Measurements from ENCODE around the gene CCBE1. TPM values are rescaled to one million over a fixed set of nuclear protein-coding genes. Genes with fewer than 3 reads are reported as not detected.

Gene CCBE1
- total RNA-seq, 1 experiment from 2014 or later, result 28.9 TPM

GRCh38 chr18:59455728-59456276 lies 241.4 kb downstream of the CCBE1 start:
- H3K36me3 Mint-ChIP-seq (ENCODE audit: insufficient read depth, unreplicated experiment), result no peaks in the 10 kb centered on the region
- H3K27ac Mint-ChIP-seq (ENCODE audit: low read depth, unreplicated experiment), result no peak overlapping the region
- H3K27me3 Mint-ChIP-seq (ENCODE audit: insufficient read depth, unreplicated experiment), result no peaks in the 10 kb centered on the region
- H3K4me1 Mint-ChIP-seq (ENCODE audit: insufficient read depth, unreplicated experiment), result no peaks in the 10 kb centered on the region
- intact Hi-C loops (cut with micrococcal nuclease), result no loop called here
- no peak overlapping the region for H3K4me3 Mint-ChIP-seq (ENCODE audit: unreplicated experiment)
- ChIA-PET POLR2A (no interaction called here), CTCF (interaction anchor here (7.4 kb wide), 1 partner anchor 368 kb away, joined by 310 read pairs; no protein-coding TSS in a partner anchor)
- TF ChIP-seq CTCF (IDR thresholded peaks at IDR 0.05; ENCODE audit: unreplicated experiment), result no peak
- BruUV-seq (replicated peaks), result no TSS peak
- no peak for DNase-seq (ENCODE audit: unreplicated experiment)
- H3K9me3 Mint-ChIP-seq (ENCODE audit: unreplicated experiment), result no peaks in the 10 kb centered on the region

GRCh38 chr18:59454909-59455727 lies 242.1 kb downstream of the CCBE1 start:
- no peaks in the 10 kb centered on the region for H3K4me1 Mint-ChIP-seq (ENCODE audit: insufficient read depth, unreplicated experiment)
- ChIA-PET POLR2A (no interaction called here), CTCF (interaction anchor here (0.6 to 2.6 kb wide), 4 partner anchors 12 to 368 kb away, joined by 3 to 17 read pairs (median 4); no protein-coding TSS in a partner anchor)
- no peaks in the 10 kb centered on the region for H3K36me3 Mint-ChIP-seq (ENCODE audit: insufficient read depth, unreplicated experiment)
- no peak for TF ChIP-seq CTCF (IDR thresholded peaks at IDR 0.05; ENCODE audit: unreplicated experiment)
- H3K4me3 Mint-ChIP-seq (ENCODE audit: unreplicated experiment), result no peak overlapping the region
- intact Hi-C loops (cut with micrococcal nuclease), result no loop called here
- no peaks in the 10 kb centered on the region for H3K27me3 Mint-ChIP-seq (ENCODE audit: insufficient read depth, unreplicated experiment)
- no peaks in the 10 kb centered on the region for H3K9me3 Mint-ChIP-seq (ENCODE audit: unreplicated experiment)
- DNase-seq (ENCODE audit: unreplicated experiment), result no peak
- BruUV-seq (replicated peaks), result no TSS peak
- no peak overlapping the region for H3K27ac Mint-ChIP-seq (ENCODE audit: low read depth, unreplicated experiment)

- ChIA-PET CTCF (interaction anchor here (0.6 to 2.6 kb wide), 5 partner anchors 12 to 370 kb away, joined by 4 to 17 read pairs (median 5); partner anchors contain the start of gene CCBE1), POLR2A (no interaction called here)
- BruUV-seq (replicated peaks), result no TSS peak
- Mint-ChIP-seq H3K9me3 (ENCODE audit: unreplicated experiment) (no peaks in the 10 kb centered on the region), H3K4me1 (ENCODE audit: insufficient read depth, unreplicated experiment) (no peaks in the 10 kb centered on the region), H3K36me3 (ENCODE audit: insufficient read depth, unreplicated experiment) (no peaks in the 10 kb centered on the region), H3K4me3 (ENCODE audit: unreplicated experiment) (no peak overlapping the region), H3K27ac (ENCODE audit: low read depth, unreplicated experiment) (no peak overlapping the region), H3K27me3 (ENCODE audit: insufficient read depth, unreplicated experiment) (no peaks in the 10 kb centered on the region)
- no peak for TF ChIP-seq CTCF (IDR thresholded peaks at IDR 0.05; ENCODE audit: unreplicated experiment)
- intact Hi-C loops (cut with micrococcal nuclease), result no loop called here
- no peak for DNase-seq (ENCODE audit: unreplicated experiment)
Measured at GRCh38 chr18:59453468-59453961, 243.7 kb downstream of the CCBE1 start.

GRCh38 chr18:59451963-59452362 lies 245.3 kb downstream of the CCBE1 start:
- DNase-seq (ENCODE audit: unreplicated experiment), result no peak
- TF ChIP-seq CTCF (IDR thresholded peaks at IDR 0.05; ENCODE audit: unreplicated experiment), result no peak
- no peak overlapping the region for H3K4me3 Mint-ChIP-seq (ENCODE audit: unreplicated experiment)
- H3K27me3 Mint-ChIP-seq (ENCODE audit: insufficient read depth, unreplicated experiment), result no peaks in the 10 kb centered on the region
- H3K4me1 Mint-ChIP-seq (ENCODE audit: insufficient read depth, unreplicated experiment), result no peaks in the 10 kb centered on the region
- no peak overlapping the region for H3K27ac Mint-ChIP-seq (ENCODE audit: low read depth, unreplicated experiment)
- ChIA-PET POLR2A (no interaction called here), CTCF (no interaction called here)
- H3K9me3 Mint-ChIP-seq (ENCODE audit: unreplicated experiment), result no peaks in the 10 kb centered on the region
- intact Hi-C loops (cut with micrococcal nuclease), result no loop called here
- no peaks in the 10 kb centered on the region for H3K36me3 Mint-ChIP-seq (ENCODE audit: insufficient read depth, unreplicated experiment)
- BruUV-seq (replicated peaks), result no TSS peak
